AG09309 (cell line): Measurements from ENCODE around the gene GTF2F2.

ENCODE experiments used
- DNase-seq: peaks from one replicate; pipeline ENCODE4 v3.0.0-alpha.2; 2010; ENCODE audit warnings: low read depth
- H3K4me3 ChIP-seq: 2 replicates; pipeline ENCODE4 v1.5.1; 2011; ENCODE audit warnings: mild to moderate bottlenecking, low read depth, low read length, moderate library complexity; ENCODE audit not compliant: control insufficient read depth
- TF ChIP-seq, protein P1 (sequence below): IDR thresholded peaks from 2 replicates; pipeline ENCODE4 v1.5.1; 2011; ENCODE audit warnings: mild to moderate bottlenecking, low read depth, low read length, inconsistent platforms; ENCODE audit not compliant: insufficient read depth, control insufficient read depth; ENCODE audit errors: missing control alignments

The GTF2F2 gene

DNA sequence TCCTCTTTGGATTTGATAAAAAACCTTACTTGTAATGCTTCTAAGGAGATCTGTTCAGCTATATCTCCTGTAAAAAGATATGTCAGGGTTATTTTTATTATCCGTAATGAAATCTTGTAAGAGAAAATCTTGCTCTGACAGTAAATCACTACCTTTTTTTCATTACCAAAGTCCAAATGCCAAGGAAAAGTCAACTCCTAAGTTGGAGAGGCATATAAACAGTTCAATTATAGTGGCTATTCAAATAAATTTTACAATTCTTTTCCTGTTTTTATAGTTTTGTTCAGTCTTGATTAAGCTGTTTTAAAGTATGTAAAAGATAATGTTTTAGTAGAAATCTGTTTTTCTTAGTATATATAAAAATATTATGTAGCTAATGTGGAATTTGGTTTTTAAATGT, 71.6 kb downstream of the GTF2F2 start:
- DNase-seq: no peak
- TF ChIP-seq, protein P1, sequence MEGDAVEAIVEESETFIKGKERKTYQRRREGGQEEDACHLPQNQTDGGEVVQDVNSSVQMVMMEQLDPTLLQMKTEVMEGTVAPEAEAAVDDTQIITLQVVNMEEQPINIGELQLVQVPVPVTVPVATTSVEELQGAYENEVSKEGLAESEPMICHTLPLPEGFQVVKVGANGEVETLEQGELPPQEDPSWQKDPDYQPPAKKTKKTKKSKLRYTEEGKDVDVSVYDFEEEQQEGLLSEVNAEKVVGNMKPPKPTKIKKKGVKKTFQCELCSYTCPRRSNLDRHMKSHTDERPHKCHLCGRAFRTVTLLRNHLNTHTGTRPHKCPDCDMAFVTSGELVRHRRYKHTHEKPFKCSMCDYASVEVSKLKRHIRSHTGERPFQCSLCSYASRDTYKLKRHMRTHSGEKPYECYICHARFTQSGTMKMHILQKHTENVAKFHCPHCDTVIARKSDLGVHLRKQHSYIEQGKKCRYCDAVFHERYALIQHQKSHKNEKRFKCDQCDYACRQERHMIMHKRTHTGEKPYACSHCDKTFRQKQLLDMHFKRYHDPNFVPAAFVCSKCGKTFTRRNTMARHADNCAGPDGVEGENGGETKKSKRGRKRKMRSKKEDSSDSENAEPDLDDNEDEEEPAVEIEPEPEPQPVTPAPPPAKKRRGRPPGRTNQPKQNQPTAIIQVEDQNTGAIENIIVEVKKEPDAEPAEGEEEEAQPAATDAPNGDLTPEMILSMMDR: no peak
- H3K4me3 ChIP-seq: no peak overlapping the region

DNA sequence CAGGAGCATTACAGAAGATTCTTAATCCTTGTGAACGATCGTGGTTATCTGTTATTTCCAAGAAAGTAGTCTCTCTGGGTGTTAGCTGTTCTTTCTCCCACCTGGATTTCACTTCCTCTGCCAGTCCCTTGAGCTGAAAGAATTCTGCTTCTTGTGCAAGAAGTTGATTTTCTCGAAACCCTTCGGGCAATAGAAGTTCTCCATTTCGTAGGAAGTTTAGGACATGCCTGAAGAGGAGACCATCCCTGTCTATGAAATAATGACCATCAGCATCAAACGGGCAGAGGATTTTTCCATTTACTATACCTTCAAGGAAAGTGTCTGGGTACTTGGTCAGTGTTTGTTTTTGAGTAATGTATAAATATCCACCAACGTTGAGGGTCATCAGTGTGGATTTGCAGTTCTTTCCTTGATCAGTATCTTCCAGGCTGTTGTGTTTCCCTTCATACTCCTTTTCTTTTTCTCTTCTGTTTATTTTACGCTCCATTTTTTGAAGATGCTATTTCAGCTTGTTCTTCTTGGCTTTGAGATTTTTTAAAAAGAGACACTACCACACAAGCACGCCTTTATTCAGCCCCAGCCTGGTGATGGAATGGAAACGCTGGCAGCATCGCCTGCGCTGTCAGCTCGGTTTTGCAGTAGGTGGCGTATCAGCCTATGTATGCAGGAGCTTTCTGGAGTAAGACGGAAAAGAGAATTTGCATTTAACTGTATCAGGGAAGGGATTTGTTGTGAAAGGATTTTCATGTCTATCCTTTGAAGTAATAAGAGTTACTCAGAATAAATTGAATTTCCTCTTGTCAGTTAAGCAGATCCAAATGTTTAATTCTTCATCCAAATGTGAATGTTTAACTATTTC, 74.0 kb downstream of the GTF2F2 start:
- TF ChIP-seq, protein P1: peak; percentile 65
- no peak overlapping the region for H3K4me3 ChIP-seq
- no peak for DNase-seq

DNA sequence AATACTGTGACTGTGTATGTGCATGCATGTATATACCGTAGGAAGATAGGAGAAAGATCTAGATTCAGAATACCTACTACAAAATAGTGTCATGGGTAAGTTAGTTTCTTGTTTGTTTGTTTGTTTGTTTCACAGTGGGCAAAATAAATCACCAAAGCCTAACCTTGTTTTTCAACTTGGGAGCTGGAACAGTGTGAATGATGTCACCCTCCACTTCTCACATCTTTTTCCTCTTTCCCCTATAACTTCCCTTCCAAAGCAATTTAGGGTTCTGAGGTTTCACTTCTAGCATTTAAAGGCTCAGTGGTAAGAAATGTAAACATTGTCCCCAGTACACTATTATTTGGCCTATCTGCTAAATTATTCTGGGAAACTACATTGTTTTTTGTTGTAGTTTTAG, 75.1 kb downstream of the GTF2F2 start:
- TF ChIP-seq, protein P1: no peak
- no peak for DNase-seq

DNA sequence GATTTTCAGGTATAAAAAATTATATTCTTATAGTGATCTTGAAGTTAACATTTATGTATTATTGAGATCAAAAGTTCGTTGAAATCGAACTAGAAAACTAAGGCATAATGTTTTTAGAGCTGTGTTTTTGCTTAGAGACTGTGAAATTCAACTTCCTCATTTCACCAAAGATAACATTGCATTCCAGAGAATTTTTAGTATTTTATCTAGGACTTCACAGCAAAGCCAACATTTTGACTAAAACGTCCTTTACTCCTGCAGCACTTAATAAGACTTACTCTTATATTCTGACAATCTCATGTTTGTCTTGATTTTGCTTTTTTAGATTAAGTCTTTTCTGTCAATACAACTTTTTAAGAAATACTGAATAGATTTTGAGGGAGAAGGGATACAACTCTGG, 75.8 kb downstream of the GTF2F2 start:
- TF ChIP-seq, protein P1: no peak
- DNase-seq: no peak
- no peak overlapping the region for H3K4me3 ChIP-seq

More for the DNA sequence above, 75.1 kb downstream of the GTF2F2 start:
- no peak overlapping the region for H3K4me3 ChIP-seq

DNA sequence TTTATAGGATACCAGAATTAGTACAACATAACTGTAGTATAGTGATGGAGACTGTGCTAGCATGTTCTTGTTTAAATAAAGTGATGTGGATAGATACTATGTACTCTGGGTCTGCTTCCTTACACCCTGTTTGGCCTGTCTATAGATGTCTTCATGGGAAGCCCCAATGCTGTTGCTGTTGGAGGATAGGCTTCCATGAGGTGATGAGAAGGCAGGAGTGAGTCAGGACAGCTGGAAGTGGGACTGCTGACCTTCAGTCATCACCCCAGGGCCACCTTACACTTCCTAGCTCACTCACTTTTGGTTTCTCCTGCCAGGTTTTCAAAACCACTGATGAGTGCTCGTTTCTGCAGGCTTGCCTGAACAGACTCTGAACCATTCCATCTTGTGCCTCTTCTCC, 76.3 kb downstream of the GTF2F2 start:
- H3K4me3 ChIP-seq: no peak overlapping the region
- TF ChIP-seq, protein P1: no peak
- DNase-seq: no peak

DNA sequence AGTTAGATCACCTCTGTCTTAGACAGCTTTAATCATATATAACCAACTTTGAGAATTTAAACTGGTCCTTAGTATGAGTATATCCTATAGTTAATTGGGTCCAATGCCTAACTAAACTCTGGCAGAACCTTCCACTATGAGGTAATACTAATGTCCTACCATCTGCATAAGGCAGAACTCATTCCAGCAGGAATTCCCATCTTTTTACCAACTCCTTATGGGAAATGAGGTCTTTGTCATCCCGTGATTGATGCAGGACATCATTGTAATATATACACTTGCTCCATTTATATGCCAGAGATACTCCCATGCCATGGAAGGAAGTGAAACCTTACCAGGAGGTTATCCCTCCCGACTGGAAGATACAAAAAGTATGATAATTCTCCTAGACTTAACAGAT, 77.7 kb downstream of the GTF2F2 start:
- TF ChIP-seq, protein P1: no peak
- DNase-seq: no peak

More for the DNA sequence above, 77.7 kb downstream of the GTF2F2 start:
- H3K4me3 ChIP-seq: no peak overlapping the region
